ENCODE data around the gene ANKRD13A. TPM values are rescaled to one million over a fixed set of nuclear protein-coding genes. Genes with fewer than 3 reads are reported as not detected.
"Not testable (repeated sequence)": the region's sequence is repeated elsewhere in the genome, so short reads cannot be mapped to it uniquely, and the experiment has no call there.

Gene ANKRD13A
- total RNA-seq, 1 experiment from 2014 or later = 19.9 TPM

- BruUV-seq (replicated peaks); H3K27ac ChIP-seq (ENCODE audit: low read depth, low read length); H3K9me3 ChIP-seq (ENCODE audit: control insufficient read depth in 1 of 2, insufficient read depth in 1 of 2, low read depth in 1 of 2, low read length in 2 of 2); H3K4me1 ChIP-seq (ENCODE audit: control insufficient read depth in 1 of 2, insufficient read depth in 2 of 2, low read length in 2 of 2); H4K20me1 ChIP-seq (ENCODE audit: insufficient read depth); ATAC-seq; CTCF ChIA-PET; H3K4me2 ChIP-seq (ENCODE audit: low read length); H3K4me3 ChIP-seq (replicated peaks in 1 of 2; ENCODE audit: low read depth in 1 of 2, low read length in 2 of 2); H3K27me3 ChIP-seq (ENCODE audit: insufficient read depth, low read length); H3K79me2 ChIP-seq (ENCODE audit: insufficient read depth, low read length); H3K9ac ChIP-seq (ENCODE audit: low read length); RAD21 ChIA-PET (ENCODE audit: low non-redundant PET in 1 of 2, low total read pairs in 2 of 2, uncharacterized antibody in 2 of 2, unreplicated experiment in 2 of 2); intact Hi-C loops (cut with micrococcal nuclease); DNase-seq (ENCODE audit: low read depth, low spot score); POLR2A ChIA-PET; H3K9me2 ChIP-seq (ENCODE audit: insufficient read depth); H3K36me3 ChIP-seq (ENCODE audit: control insufficient read depth in 1 of 2, insufficient read depth in 2 of 2, low read length in 2 of 2); H2AFZ ChIP-seq (ENCODE audit: low read depth, low read length, poor library complexity, severe bottlenecking): not testable (repeated sequence)
Observed at GRCh38 chr12:110072636-110073035, 73.4 kb downstream of the ANKRD13A start.

- POLR2A ChIA-PET = no interaction called here
- no TSS peak for BruUV-seq (replicated peaks)
- Histone ChIP-seq H2AFZ (ENCODE audit: low read depth, low read length, poor library complexity, severe bottlenecking) (no peak overlapping the region), H4K20me1 (ENCODE audit: insufficient read depth) (no peaks in the 10 kb centered on the region), H3K9me3 (ENCODE audit: control insufficient read depth in 1 of 2, insufficient read depth in 1 of 2, low read depth in 1 of 2, low read length in 2 of 2) (no peaks in the 10 kb centered on the region), H3K27ac (ENCODE audit: low read depth, low read length) (no peak overlapping the region), H3K4me3 (replicated peaks in 1 of 2; ENCODE audit: low read depth in 1 of 2, low read length in 2 of 2) (no peak overlapping the region), H3K9me2 (ENCODE audit: insufficient read depth) (no peaks in the 10 kb centered on the region), H3K4me1 (ENCODE audit: control insufficient read depth in 1 of 2, insufficient read depth in 2 of 2, low read length in 2 of 2) (no peaks in the 10 kb centered on the region), H3K36me3 (ENCODE audit: control insufficient read depth in 1 of 2, insufficient read depth in 2 of 2, low read length in 2 of 2) (no peaks in the 10 kb centered on the region), H3K4me2 (ENCODE audit: low read length) (no peak overlapping the region), H3K9ac (ENCODE audit: low read length) (no peak overlapping the region), H3K27me3 (ENCODE audit: insufficient read depth, low read length) (no peaks in the 10 kb centered on the region), H3K79me2 (ENCODE audit: insufficient read depth, low read length) (no peaks in the 10 kb centered on the region)
- RAD21 ChIA-PET (ENCODE audit: low non-redundant PET in 1 of 2, low total read pairs in 2 of 2, uncharacterized antibody in 2 of 2, unreplicated experiment in 2 of 2) = no interaction called here
- intact Hi-C loops (cut with micrococcal nuclease) = no loop called here
- ATAC-seq = no peak
- CTCF ChIA-PET = interaction anchor here (0.7 kb wide), 1 partner anchor 358 kb away, joined by 3 read pairs; no protein-coding TSS in a partner anchor
- no peak for DNase-seq (ENCODE audit: low read depth, low spot score)
- TF ChIP-seq FOSL1 (IDR thresholded peaks at IDR 0.05; ENCODE audit: low read depth) (no peak), POLR2AphosphoS5 (IDR thresholded peaks at IDR 0.05; ENCODE audit: low read depth, low read length) (no peak), POLR2A (IDR thresholded peaks at IDR 0.05; ENCODE audit: borderline replicate concordance, extremely low read depth, insufficient read depth, insufficient read length) (no peak), TCF7L2 (IDR thresholded peaks at IDR 0.05; ENCODE audit: borderline replicate concordance, extremely low read depth, insufficient read depth, insufficient read length) (no peak), EZH2 (IDR thresholded peaks at IDR 0.05) (no peak), SIN3A (IDR thresholded peaks at IDR 0.05; ENCODE audit: low read depth) (no peak), SP1 (IDR thresholded peaks at IDR 0.05; ENCODE audit: low read depth) (no peak), ZNF274 (IDR thresholded peaks at IDR 0.05; ENCODE audit: low read depth, low read length) (no peak), CTCF (IDR thresholded peaks at IDR 0.05 in 2 of 3, conservative IDR thresholded peaks at IDR 0.05 in 1 of 3; ENCODE audit: borderline replicate concordance in 1 of 3, insufficient read depth in 1 of 3, low read depth in 2 of 3, low read length in 2 of 3) (no peak), CEBPB (IDR thresholded peaks at IDR 0.05; ENCODE audit: low read depth) (no peak), CBX3 (IDR thresholded peaks at IDR 0.05; ENCODE audit: low read depth) (no peak), ZBTB33 (IDR thresholded peaks at IDR 0.05; ENCODE audit: extremely low read depth, insufficient replicate concordance, low read length) (no peak), EGR1 (IDR thresholded peaks at IDR 0.05; ENCODE audit: low read depth) (no peak), ZFX (IDR thresholded peaks at IDR 0.05) (no peak)
Observed at GRCh38 chr12:110073049-110073831, 74.0 kb downstream of the ANKRD13A start.
